Measurements from ENCODE around the gene SIRPA. TPM values are rescaled to one million over a fixed set of nuclear protein-coding genes. Genes with fewer than 3 reads are reported as not detected.

Gene SIRPA
- total RNA-seq, 1 experiment from 2014 or later: 6.0 TPM

- no peak overlapping the region for H3K14ac ChIP-seq (ENCODE audit: insufficient read depth, low read length)
- H3K23ac ChIP-seq (ENCODE audit: insufficient read length, low read depth, low read length): no peak overlapping the region
- no peak overlapping the region for H4K5ac ChIP-seq (ENCODE audit: insufficient read length, low read depth, low read length)
- no peak overlapping the region for H3K18ac ChIP-seq (ENCODE audit: insufficient read length, low read depth, low read length)
- Mint-ChIP-seq H3K27me3 (ENCODE audit: low read depth) (peaks cover 1% of the 10 kb centered on the region), H3K36me3 (ENCODE audit: insufficient read depth in 1 of 3, low read depth in 3 of 3) (no peaks in the 10 kb centered on the region), H3K4me3 (no peak overlapping the region), H3K27ac (no peak overlapping the region), H3K4me1 (peaks cover 26 to 48% of the 10 kb centered on the region in 2 experiments), H3K9me3 (no peaks in the 10 kb centered on the region)
- no peak overlapping the region for H3K9ac ChIP-seq (ENCODE audit: extremely low read depth, insufficient read length, low read length)
- H3K79me2 ChIP-seq (ENCODE audit: insufficient read depth, low read length): no peaks in the 10 kb centered on the region
- no peak overlapping the region for H3K4ac ChIP-seq (ENCODE audit: low read depth, low read length)
- no peak for DNase-seq
- no peak overlapping the region for H2AK5ac ChIP-seq (ENCODE audit: insufficient read length, low read length)
- no peak overlapping the region for H4K8ac ChIP-seq (replicated peaks; ENCODE audit: insufficient read length, low read depth, low read length)
- H2BK12ac ChIP-seq (ENCODE audit: insufficient read length, low read depth, low read length): no peak overlapping the region
- H2BK120ac ChIP-seq (ENCODE audit: low read depth, low read length, poor library complexity, severe bottlenecking): no peak overlapping the region
- WGBS (ENCODE audit: extremely low coverage, insufficient read length, low lambda C conversion rate): no CpG with 5 or more reads among the region's 4 CpGs
- H2AFZ ChIP-seq (ENCODE audit: low read length): no peak overlapping the region
- no peak overlapping the region for H2BK20ac ChIP-seq (ENCODE audit: low read depth, low read length, poor library complexity, severe bottlenecking)
- no peak overlapping the region for H4K91ac ChIP-seq (ENCODE audit: insufficient read length, low read depth, low read length)
- H3K27me3 ChIP-seq (ENCODE audit: insufficient read depth, low read length): no peaks in the 10 kb centered on the region
- no peak overlapping the region for H3K27ac ChIP-seq (ENCODE audit: insufficient read length, low read depth, low read length)
- H3K23me2 ChIP-seq (ENCODE audit: insufficient read length, low read depth, low read length, poor library complexity, severe bottlenecking): no peaks in the 10 kb centered on the region
- peaks cover 6% of the 10 kb centered on the region for H3K4me1 ChIP-seq (ENCODE audit: insufficient read depth, low read length)
- no peaks in the 10 kb centered on the region for H3K9me3 ChIP-seq (ENCODE audit: control insufficient read depth, low read depth, low read length)
- H2BK5ac ChIP-seq (ENCODE audit: insufficient read length, low read length): no peak overlapping the region
- no peaks in the 10 kb centered on the region for H3K79me1 ChIP-seq (ENCODE audit: insufficient read depth, low read depth, low read length, poor library complexity, severe bottlenecking)
- no peak overlapping the region for H3T11ph ChIP-seq (ENCODE audit: low read length)
- H2BK15ac ChIP-seq (ENCODE audit: low read depth, low read length): no peak overlapping the region
- no peak overlapping the region for H3K56ac ChIP-seq (ENCODE audit: insufficient read length, low read depth, low read length)
- H4K20me1 ChIP-seq (ENCODE audit: control insufficient read depth, insufficient read depth, insufficient read length): no peaks in the 10 kb centered on the region
- H3K4me2 ChIP-seq (ENCODE audit: insufficient read depth, insufficient read length, low read length): no peak overlapping the region
- TF ChIP-seq CTCF (conservative IDR thresholded peaks at IDR 0.05): no peak
Measured at GRCh38 chr20:1857466-1857865, 37.7 kb upstream of the SIRPA start.

Data from H9 (cell line).